CD4-positive, alpha-beta T cell treated with Interleukin-10 for 1 hour (primary cell): Measurements from ENCODE around the gene FRMD4A.
"Not testable (repeated sequence)": the region's sequence is repeated elsewhere in the genome, so short reads cannot be mapped to it uniquely, and the experiment has no call there.

Experiments
- DNase-seq: peaks from one replicate; pipeline ENCODE4 v3.0.0-alpha.2; 2020

FRMD4A gene

DNA sequence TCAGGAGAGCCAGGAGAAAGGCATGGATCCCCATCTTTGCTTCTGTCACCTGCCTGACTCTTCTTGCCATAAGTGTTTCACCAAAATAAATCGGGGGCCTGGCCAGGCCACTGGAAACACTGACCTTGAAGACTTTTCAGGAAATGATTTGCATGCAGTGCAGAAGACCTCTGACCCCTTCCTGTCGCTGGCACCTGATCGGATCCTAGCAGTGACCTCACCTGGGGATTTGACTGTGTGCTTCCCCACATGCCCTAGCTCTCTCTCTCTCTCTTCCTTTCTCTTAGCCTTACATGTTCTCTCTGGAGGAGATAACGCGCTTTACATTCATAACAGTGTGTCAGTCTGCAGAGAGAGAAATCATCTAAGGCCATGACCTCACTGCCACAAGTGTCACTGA, 500.9 kb downstream of the FRMD4A start:
- no peak for DNase-seq

DNA sequence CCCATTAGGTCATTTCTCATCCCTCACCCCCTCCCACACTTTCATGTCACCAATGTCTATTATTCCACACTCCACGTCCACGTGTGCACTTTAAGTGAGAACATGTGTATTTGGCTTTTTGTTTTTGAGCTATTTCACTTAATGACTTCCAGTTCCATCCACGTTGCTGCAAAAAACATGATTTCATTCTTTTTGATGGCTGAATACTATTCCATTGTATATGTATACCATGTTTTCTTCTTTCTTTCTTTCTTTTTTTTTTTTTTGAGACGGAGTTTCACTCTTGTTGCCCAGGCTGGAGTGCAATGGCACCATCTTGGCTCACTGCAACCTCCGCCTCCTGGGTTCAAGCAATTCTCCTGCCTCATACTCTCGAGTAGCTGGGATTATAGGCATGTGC, 502.4 kb downstream of the FRMD4A start:
- DNase-seq: not testable (repeated sequence)

DNA sequence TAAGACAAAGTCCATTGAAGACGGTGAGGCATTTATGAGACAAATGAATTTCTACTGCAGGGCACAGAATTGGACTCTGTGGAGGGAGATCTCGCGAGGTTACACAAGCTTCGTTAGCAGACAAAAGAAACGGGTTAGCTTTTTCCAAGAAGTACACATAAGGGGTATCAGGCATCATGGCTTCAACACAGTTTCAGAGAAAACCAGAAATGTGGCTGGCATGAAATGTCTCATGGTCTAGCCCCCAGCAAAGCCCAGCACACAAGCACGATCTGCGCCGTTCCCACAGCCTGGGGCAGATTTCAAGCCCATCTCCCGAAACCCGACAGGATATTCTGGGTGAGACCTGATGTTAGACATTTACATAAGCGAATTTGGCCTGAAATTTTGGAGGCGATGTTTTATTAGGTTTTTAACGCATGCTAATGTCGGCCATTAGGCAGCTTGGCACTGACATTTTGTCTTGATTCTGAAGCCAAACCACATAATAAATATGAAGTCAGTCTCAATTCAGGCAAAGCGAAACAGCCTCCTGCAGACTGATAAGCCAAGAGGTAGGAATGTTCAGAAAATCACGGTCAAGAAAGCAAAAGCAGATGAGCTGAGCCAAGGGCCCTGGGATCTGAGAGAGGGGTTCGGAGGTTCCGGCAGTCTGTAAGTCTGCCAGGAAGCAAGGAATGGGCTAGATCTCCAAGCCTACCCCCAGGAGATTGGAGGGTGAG, 503.5 kb downstream of the FRMD4A start:
- no peak for DNase-seq

DNA sequence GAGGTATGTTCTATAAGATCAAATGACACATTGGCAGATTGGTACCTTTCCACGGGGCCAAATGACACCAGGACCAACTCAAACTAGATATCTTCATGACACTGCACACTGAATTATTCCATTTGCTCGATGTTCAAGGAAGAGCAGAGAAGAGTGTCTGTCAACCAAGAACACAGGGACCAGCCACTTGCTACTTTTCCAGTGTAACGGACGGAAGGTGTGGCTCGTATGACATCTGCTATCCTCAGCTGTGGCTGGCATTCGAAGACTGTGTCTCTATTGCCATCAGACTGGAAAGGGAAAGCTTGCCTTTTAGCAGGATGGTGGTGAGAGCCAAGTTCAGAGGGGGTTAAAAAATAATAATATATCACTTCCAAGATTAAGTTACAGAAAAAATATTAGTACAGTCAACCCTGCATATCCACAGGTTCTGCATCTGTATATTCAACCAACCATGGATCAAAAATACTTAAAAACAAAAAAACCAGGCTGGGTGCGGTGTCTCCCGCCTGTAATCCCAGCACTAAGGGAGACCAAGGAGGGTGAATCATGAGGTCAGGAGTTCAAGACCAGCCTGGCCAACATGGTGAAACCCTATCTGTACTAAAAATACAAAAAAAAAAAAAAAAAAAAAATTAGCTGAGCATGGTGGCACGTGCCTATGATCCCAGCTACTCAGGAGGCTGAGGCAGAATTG, 506.9 kb downstream of the FRMD4A start:
- DNase-seq: no peak

DNA sequence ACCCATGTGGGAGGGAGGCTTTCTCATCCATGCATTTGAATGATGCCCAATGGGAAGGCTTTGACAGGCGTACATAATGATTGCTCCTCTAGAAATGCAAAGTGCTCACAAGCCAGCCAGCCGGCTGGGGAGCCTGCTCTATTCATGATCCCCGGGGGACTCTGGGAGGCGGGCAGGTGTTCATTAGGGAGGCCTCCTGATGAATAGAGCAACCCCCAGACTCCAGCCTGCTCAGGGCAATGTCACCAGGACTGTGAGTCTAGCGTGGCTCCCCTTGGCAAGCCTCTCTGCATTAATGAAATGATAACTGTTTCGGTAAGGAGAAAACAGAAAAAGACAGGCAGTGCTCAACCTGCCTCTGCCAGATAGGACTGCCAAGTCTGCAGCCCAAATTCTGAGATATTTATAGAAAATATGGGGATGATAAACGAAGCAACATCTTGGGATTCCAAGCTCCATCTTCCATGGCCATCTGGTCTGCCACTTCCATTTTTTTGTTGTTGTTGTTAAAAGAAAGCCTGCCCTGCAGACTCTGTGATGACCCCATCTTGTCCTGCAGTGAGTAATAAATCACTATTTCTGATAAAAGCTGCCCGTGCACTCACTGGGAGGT, 507.5 kb downstream of the FRMD4A start:
- DNase-seq: no peak

DNA sequence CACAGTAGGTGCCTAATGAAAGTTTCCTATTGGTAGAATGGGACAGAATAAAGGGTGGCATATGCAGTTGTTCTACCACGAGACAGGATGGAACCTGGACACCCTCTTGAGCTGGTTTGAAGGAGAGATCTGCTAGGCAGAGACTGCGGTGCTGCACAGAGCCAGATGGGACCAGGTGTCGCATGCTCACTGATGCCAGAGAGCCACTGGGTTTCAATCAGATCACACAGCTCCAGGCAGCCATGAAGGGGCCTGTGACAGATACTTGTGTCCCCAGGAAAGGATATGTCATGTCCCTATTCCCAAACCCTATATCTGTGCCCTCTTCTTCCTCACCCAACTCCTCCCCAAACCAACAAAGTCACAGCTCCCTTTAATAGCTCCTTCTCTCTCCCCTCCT, 508.2 kb downstream of the FRMD4A start:
- no peak for DNase-seq

DNA sequence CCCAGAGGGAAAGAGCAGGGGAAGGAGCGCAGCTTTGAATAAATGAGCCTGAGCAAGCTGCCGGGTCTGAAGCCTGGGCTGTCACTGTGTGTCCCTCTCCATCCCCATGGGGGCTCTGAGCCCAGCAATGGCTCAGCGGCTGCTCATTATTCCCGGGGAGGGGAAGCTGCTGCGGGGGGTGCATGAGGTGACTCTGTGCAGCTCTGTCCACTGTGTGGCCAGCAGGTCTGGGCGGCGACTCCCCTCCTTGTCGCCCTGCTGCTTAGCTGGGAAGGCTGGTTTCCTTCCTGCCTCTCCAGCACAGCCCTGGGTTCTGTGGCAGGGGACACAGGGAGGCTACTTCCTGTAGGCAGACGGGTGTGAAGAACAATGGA, 509.8 kb downstream of the FRMD4A start:
- no peak for DNase-seq

DNA sequence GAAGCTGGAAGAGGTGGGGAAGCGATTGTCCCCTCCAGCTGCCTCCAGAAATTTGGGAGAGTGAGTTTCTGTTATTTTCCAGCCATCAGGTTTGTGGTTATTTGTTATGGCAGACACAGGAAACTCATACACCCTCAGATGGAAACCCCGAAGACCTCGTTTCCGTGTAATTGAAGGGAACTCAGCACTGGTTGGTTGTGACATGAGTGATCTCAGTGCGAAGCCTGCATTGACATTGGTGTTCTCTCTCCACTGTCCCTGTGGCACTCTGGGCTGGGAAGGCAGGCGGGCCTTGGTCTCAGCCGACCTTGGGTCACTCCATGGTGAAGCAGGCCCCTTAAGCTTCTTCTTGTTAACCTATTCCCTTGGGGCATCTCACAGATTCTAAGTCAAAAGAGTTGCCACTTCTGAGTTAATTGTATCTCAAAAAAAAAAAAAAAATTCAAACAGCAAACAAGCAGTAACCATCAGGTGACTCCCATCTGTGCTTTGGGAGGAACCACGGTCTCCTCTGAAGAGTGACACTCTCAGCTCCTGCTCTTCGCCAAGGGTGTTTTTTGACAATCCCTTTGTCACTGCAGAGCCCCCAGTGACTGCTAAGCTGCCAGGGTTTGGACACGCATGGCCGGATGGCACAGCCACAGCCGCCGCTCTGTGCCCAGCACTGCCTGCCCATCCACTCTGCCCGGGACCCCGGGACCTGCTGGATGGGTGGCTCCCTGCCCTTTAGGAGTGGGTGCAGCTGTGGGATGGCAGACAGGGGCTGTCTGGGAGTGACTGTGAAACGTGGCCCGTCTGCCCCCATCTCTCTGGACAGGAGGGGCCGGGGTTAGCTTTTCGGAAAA, 510.4 kb downstream of the FRMD4A start:
- DNase-seq: no peak

DNA sequence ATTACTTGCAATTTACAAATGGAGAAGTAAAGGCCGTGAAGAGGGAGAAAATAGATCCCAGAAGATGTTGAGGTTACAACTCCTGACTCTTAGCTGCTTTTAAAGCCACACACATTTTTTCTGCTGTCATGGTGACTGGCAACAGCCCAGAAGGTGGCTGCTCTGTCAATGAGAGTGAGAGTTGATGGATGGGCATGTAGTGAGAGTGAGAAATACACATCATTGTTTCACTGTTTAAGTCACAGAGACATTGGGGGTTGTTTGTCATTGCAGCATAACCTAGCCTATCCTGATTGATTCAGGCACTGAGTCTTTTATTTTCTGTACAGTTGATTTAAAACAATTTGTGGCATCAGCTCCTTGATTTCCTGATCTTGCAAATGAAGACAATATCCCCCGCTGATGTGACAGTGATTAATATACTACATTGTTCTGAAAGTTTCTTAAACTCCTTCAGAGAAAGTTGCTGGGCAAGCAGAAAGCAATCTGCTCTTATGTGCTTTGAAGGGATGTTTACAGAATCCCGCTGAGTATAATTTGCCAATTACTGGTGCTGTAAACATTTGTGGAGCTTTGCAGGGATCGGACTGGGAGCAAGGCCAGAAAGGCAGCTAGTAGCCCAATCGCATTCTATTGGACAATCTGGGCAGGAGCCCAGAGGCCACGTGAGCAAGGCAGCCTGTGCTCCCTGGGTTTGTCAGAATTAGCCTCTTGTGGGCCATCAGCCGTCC, 514.4 kb downstream of the FRMD4A start:
- DNase-seq: no peak

DNA sequence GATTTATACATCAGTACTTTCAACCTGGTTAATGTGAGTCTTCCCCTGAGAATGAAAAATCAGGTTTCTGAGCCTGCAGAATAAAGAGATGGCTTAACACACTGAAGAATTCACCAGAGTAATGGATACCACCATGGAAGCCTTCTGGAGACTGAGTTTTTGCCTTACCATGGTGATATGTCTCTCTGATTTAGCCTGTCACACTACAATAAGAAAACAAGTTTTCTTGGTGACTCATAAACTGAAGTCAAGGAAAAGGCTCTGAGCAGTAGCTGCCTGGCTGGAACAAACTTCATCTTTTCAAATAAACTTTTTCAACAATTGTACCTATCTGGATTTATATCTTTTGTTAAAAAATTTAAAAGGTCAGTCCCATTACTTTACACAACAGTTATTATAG, 515.0 kb downstream of the FRMD4A start:
- DNase-seq: no peak

DNA sequence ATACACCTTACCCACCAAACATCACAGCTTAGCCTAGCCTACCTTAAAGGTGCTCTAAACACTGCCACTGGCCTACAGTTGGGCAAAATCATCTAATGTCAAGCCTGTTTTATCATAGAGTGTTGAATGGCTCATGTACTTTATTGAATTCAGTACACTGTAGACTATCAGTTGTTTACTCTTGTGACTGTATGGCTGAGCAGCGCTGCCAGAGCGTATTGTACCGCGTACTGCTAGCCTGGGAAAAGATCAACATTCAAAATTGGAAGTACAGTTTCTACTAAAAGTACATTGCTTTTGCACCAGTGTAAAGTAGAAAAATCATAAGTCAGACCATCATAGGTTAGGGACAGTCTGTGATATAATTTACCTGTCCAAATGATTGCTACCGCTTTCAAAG, 517.2 kb downstream of the FRMD4A start:
- no peak for DNase-seq

DNA sequence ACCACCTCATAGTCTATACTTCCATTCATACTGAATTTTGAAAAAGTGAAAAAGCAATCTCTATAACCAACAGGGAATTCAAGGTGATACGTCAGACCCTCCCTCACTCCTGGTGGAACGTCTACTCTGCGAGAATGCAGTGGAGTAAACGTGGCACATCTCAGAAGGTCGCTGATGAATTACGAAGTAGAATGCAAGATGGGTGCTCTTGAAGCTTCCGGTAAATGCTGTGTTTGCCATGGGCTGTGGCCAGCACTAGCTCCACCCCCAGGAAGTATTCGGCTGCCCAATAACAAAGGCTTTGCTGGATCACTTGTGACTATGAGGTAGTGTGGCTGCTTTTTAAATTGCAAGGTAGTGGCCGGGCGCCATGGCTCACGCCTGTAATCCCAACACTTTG, 517.9 kb downstream of the FRMD4A start:
- DNase-seq: no peak

DNA sequence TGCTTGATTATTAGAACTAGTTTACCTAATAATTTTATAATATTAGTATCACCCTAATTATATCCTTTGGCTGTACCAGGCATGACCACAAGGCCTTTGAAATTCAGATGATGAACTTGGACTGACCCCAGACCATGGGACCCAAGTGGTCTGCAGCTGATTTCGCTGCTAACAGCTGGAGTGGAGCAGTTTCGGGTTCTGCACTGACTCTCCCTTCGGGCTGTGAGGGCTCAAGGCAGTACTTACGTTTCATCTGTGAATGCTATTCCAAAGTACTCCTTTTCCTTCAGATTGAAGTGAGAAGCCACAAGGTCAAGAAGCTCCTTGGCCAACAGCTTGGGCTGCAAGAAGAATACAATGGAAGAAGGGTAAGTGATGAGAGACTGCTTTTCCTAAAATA, 520.2 kb downstream of the FRMD4A start:
- no peak for DNase-seq

DNA sequence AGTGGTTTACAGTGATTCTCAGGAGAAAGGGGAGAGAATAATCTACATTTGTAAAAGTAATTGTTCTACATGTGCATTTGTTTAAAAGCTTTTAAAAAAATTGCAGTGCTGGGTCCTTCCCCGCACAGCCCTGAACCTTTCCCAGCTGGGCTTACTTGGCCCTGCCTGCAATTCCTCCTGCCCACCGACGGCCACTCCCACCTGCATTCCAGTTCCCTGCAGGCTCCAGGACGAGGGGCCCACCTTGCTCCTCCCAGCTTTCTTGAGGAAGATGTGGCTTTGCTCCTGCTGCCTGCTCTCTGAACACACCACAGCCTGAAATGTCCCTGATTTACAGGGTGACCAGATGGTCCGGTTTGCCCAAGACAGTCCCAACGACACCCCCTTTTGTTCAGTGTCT, 521.3 kb downstream of the FRMD4A start:
- no peak for DNase-seq

DNA sequence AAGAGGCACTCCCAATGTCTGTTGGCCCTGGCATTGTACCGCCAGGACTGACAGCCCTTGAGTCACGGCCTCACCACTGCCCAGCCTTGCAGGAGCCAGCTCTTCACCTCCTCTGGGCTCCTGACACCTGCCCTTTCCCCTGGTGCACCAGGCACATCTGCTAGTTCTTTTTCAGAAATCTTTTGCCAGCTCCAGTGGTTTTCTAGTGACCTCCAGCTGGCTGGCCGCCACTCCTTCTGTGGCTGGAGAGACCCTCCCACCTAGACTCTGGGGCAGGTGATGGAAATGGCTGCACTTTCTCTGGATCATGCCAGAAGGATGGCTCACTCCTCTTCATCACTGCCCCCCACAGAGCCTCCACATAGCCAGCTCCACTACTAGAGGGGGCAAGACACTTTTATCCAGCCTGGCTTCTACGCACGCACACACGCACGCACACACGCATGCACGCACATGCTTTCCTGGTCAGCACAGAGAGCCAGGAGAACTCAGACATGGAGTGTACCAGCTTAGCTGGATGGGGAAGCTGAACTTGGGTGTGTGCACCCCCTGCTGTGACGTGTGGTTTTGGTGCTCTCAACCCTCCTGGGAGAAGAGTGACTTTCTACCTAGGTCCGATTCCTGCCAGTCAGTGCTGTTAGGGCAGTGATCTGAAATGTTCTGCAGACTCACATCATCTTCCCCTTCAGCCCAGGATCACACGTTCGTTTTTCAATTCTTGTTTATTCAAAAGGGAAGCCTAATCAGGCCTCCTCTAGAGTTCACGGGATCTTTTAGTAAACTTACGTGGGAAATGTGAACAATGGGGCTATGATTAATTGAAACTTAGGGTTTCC, 522.0 kb downstream of the FRMD4A start:
- no peak for DNase-seq

DNA sequence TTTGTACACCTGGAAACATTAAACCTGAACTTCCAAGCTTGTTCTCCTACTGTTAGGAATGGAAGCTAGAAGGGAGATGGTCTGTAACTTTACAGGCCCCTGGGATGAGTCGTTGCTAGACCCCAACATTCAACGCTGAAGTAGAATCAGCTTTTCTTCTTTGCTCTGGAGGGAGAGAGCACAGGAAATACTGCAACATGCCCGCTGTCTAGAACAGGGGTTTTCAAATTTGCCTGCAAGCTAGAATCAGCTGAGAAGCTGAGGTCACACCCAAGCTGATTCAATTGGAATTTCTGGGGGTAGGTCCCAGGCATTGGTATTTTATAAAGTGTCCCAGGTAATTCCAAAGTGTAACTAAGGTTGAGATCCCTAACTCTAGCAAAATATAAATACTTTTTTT, 524.3 kb downstream of the FRMD4A start:
- DNase-seq: no peak

DNA sequence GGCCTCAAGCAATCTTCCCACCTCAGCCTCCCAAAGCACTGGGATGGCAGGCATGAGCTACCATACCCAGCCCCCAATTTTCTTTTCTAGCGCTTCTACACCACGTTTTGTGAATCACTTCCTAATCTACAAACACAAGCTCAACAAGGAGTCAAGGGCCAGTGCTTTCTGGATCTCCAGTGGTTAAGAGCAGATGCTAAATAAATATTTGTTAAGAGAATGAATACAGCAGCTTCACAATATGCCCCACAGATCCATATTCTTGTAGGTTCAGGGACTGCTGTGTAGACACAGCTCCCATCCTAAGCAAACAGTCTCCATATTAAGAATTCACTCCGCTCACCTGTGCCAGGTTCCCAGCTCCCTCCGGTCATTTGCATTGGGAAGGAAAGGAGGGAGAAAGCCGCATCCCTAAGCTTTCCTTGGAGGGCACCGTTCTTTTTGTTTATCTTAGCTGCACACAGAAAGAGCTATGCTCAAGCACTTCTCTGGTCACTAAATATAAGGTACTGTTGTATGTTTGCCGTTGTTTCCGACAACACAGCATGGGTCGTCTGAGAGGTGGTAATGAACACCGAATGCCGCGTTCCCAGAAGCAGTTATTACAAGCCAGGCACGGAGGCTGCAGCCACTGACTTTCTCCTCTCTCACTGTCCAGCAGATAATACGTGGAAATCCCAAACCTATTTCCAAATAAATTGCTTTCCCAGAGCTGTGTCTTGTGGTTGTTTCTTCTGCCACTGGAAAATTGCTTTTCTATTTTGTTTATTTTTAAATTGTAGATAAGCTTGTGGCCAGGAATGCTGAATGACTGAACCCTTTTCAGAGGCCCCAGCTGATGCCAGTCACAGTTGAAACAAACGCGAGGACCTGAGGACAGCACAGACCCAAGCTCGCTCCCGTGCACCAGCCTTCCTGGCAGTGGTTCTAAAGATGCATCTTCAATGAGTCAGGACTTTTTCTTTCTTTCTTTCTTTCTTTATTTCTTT, 526.9 kb downstream of the FRMD4A start:
- no peak for DNase-seq

DNA sequence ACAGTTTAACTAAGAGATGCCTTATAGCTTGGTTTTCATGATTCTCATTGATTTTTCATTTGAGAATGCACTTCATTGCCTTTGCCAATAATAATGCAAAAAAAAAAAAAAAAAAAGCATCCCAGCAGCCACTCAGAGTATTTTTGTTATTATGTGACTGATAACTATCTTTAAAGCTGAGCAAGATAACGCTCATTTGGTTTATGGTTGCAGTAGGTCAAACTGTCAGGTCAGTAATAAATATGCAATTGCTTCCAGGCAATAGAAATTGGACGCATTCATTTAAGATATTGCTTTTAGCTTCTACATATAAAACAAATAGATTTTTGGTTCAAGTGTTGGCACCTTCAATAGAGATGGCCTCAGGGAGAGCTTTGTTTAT, 528.8 kb downstream of the FRMD4A start:
- DNase-seq: no peak

DNA sequence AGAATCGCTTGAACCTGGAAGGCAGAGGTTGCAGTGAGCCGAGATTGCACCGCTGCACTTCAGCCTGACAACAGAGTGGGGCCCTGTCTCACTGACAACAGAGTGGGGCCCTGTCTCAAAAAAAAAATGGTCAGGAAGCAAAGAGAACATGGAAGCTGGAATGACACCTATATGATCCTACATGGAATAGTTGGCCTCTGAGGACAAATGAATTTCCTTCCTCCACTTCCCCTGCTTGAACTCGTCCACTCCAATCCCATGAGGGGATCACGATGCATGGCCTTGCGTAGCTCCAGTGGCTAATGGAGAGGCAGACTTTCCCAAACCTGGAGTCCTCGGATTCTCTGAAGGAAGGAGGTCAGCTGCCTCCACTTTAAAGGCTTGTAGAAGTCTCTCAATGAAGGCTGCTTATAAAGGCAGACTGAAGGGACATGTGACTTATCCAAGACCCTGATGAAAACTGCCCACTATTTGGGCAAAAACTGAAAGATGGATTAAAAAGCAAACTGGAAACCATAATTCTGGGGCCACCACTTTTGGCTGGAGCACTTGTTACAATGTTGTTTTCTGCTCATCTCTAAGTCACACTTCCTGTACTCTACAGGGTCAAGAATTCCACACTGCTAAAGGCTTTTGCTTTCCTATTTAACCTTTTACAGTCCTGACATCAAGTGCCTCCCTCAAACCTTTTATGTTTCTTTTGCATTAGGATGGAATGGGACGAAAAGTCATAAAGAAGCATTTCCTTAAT, 529.4 kb downstream of the FRMD4A start:
- DNase-seq: no peak

DNA sequence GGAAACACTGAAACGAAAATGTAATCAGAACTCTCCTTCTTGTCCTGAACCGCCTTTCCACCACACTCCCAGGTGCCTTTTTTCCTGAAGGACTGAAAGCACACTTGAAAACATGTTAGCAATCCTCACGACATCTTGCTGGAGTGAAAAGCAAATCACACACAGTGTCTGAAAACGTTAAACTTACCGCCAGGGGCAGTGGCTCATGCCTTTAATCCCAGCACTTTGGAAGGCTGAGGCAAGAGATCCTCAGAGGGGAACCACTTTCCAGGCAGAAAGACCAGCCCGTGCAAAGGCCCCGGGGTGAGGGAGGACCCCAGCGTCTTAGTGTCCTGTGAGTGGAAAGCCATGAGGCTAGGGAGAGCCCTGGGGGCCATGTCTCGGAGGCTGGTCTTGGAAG, 533.6 kb downstream of the FRMD4A start:
- no peak for DNase-seq
